ENCODE measurements around the gene ANKFY1.

- TF ChIP-seq CTCF (IDR thresholded peaks at IDR 0.05): no peak
- no peak for TF ChIP-seq POLR2A (IDR thresholded peaks at IDR 0.05)
- TF ChIP-seq POLR2AphosphoS5 (IDR thresholded peaks at IDR 0.05): no peak
These were observed 57.9 kb downstream of the ANKFY1 start for GRCh38 chr17:4205917-4206316.
